AG08395 (cell line): ENCODE data around the gene WDR62.
"Not testable (repeated sequence)": the region's sequence is repeated elsewhere in the genome, so short reads cannot be mapped to it uniquely, and the experiment has no call there.

Source experiments
- DNase-seq: peaks from one replicate; pipeline ENCODE4 v3.0.0; 2012; ENCODE audit warnings: mixed read lengths, low spot score

WDR62 gene

DNA sequence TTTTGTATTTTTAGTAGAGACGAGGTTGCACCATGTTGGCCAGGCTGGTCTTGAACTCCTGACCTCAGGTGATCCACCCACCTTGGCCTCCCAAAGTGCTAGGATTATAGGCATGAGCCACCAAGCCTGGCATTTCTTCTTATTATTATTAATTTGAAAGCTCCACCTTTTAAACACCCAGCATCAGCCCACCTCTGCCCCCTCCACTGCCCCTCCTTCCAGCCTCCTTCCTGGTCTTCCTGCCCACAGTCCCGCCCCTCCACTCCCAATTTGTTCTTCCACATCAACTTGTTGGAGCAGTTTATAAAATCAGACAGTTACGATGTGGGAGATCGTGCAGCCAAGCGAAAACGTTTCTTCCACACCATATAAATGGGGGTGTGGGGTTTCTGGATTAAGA is 14.2 kb upstream of the WDR62 start:
- DNase-seq = no peak

DNA sequence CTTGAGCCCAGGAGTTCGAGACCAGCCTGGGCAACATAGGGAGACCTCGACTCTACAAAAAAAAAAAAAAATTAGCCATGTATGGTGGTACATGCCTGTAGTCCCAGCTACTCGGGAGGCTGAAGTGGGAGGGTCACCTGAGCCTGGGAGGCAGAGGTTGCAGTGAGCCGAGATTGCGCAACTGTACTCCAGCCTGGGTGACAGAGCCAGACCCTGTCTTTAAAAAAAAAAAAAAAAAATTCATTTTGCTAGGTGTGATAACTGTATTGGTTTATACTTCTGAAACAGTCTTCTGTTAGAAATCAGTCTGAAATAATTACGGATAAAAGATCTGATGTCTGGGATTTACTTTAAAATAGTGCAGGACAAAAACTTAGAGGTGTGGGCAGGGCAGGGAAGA is 13.6 kb upstream of the WDR62 start:
- DNase-seq = not testable (repeated sequence)

DNA sequence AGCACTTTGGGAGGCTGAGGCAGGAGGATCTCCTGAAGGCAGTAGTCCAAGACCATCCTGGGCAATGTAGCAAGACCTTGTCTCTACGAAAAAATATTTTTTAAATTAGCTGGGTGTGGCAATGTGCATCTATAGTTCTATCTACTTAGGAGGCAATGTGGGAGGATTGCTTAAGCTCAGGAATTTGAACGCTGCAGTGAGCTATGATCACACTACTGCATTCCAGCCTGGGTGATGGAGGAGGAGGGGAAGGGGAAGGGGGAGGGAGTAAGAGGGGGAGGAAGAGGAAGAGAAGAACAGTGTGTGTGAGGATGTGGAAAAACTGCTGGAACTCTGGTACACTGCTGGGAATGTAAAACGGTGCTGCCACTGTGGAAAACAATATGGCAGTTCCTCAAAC is 12.9 kb upstream of the WDR62 start:
- DNase-seq = peak; percentile 52

DNA sequence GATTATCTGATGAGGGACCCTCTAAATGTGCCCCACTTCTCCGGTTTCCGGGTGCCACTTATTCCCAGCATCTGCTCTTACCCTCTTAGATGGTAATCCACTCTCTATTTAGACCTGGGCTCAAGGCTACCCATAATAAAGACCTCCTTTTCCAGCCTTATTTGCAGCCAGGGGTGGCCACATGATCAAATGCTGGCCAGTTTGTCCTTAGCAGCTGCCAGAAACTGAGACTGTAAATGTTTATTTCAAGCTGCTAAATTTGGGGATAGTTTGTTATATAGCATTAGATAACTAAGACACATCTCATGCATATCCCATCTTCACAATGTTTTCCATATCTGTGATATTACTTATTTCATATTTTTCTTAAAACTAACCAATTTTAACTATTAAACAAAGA is 10.7 kb upstream of the WDR62 start:
- DNase-seq = no peak

DNA sequence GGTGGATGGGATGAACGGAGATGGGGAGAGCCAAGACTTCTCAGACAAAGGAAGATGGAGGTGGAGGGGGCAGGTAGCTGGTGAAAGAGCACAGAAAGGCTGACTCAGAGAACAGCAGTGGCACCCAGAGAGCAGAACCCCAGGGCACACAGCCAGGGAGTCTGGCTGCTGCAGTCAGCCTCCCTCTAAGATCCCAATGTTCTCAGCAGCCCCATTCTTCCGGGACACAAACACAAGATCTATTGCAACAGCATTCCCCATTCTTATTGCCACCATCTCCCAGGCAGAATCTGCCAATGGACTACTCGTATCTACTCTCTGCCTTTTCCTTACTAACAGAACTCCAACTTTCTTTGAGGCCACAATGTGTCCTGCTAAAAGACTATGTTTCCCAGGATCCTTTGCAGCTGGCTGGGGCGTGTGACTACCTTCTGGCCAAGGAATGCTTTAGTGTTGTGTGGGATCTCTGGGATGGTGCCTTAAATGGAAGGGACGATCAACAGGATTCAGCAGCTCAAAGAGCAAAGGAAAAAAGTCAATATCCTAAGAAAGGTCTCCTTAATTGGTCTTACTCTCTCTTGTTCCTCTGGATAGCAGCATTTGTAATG is 8.2 kb upstream of the WDR62 start:
- no peak for DNase-seq

DNA sequence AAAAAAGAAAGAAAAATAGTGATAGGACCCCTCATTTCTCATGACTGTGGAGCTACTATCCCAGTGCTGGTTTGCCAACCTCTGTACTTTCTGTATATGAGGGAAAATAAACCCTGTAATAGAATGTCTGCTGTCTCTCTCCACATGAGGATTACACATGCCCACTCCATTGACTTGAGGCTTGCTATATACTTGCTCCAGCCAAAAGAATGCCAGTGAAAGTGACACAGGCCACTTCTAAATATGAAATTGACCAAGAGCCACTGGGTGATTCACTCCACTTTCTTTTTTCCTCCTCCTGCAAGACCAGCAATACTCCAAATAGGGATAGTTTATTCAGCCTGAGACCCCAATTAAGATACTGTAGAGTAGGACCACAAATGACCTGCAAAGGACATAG is 6.9 kb upstream of the WDR62 start:
- DNase-seq = peak; percentile 7

DNA sequence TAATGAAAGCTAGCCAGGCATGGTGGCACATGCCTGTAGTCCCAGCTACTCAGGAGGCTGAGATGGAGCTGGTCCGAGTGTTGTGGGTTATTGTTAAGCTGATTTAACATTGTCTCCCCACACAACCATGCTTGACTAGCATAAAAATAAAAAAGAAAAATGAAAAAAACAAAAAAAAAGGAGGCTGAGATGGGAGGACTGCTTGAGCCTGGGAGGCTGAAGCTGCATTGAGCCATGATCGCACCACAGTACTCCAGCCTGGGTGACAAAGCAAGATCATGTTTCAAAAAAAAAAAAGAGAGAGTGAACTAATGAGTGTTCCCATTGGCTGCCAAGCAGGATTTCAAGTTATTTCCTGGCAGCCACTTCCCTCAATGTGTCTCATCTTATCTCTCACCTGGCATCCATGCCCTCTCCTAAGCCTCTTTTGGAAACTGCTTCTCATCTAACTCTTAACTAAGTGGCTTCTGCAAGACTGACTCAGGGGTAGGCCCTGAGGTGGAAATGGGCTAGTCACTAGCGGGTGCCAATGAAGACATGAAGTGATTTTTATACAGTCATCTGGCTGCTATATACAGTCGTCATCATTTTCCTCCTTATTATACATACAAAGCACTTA is 5.5 kb upstream of the WDR62 start:
- DNase-seq = no peak

DNA sequence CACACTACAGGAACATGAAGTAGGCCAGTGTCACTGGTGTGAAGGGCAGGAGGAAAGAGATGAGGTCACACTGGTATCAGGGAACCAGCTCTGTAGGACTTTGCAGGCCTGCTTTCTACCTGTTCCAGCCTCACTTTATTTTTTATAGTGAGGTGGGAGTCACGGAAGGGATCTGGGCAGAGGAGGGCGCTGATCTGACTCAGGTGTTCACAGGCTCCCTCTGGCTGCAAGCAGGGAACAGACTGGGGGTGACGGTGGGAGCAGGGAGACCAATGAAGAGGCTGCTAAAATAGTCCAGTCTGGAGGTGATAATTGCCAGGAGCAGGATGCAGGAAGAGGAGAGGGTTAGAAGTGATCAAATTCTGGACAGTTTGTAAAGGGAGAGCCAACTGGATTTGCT is 3.5 kb upstream of the WDR62 start:
- DNase-seq = no peak

DNA sequence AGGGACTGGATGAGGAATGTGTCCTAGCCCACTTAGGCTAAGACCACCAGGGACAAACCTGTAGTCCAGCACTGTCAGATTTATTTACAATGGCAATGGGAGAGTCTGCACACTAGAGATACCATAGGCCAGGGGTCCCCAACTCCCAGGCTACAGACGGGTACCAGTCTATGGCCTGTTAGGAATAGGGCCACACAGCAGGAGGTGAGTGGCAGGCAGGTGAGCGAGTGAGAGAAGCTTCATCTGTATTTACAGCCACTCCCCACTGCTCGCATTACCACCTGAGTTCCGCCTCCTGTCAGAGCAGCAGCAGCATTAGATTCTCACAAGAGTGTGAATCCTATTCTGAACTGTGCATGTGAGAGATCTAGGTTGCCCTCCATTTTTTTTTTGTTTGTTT is 3.1 kb upstream of the WDR62 start:
- no peak for DNase-seq

DNA sequence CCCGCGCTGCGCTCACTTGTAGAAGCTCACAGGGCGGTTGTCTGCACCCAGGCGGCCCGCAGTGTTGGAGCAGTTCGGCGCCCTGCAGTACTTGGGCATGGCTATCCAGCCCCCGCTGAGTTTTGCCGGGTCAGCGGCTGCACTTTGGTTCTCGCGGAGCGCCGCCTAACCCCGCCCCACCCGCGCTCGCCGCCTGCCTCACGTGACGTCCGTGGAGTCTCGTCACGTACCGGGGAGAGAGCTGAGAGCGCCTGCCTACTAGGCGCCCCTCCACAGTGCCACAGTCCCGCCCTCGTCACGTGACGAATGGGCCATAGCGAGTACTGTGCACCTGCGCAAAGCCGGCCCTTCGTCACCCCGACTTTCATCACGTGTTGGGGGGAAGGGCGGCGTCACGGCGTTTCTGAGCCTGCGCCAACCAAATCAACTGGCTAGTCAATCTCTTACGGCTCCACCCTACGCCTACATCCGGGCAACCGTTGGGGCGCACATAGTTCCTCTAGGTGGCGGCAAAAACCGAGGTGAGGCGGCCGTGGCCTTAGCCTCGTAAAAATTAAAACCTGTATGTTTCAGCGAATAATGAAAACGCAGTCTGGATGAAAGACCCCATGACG is 471 bp upstream of the WDR62 start, which contains the start of gene THAP8:
Gene THAP8, minus strand, starts transcription at position 167 of the 614 bp plus-strand sequence. Its CDS starts 68 bp downstream, at position 99.
- peak; percentile 100 for DNase-seq

DNA sequence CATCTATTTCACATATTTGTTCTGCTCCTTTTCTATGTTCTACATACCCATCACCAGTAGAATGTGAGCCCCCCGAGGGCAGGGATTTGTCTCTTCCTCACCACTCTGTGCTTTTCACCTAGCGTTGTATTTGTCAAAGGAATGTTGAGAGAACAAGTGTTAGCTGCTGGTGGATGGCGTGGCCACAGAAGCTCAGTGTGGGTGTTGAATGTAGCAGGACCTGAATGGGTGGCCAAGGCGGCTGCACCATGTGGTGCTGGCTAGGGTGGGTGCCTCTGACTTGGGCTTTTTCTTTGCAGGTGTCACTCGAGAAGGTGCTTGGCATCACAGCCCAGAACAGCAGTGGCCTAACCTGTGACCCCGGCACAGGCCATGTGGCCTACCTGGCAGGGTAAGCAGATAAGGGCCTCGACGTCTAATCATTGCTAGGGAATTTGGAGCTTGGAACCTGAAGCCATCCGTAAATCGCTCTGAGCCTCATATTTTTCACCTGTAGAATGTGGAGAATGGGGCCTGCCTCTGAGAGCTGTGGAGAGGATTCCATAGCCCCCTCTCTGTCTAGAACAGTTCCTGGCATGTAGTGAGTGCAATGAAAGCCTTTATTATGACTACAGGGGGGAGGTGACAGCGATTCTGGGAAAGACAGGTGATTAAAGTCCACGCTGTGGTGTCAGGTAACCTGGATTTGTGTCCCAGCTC is 3.9 kb downstream of the WDR62 start:
- DNase-seq = no peak

DNA sequence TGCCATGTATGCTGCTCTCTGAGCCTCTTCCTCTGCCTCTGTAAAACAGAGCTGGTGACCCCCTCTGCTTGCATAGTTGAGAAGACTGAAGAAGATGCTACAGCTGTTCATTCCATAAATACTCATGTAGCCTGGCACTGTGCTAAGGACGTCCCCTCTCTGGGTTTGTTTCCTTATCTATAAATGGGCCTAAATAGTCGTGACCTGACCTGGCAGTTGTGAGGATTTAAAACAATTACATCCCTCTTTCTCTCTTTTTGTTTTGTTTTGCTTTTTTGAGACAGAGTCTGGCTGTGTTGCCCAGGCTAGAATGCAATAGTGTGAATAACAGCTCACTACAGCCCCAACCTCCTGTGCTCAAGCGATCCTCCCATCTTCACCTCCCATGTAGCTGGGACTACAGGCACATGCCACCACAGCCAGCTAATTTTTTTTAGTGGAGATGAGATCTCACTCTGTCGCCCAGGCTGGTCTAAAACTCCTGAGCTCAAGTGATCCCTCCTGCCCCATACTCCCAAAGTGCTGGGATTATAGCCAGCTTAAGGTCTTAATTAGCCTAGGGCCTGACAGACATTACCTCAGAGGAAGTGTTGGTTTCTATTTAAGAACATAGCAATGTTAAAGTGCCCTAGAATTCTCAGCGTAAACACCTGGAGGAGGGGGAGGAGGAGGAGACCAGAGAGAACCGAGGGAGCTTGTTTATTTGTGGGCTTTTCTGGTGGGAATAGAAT is 4.6 kb downstream of the WDR62 start:
- DNase-seq = no peak

DNA sequence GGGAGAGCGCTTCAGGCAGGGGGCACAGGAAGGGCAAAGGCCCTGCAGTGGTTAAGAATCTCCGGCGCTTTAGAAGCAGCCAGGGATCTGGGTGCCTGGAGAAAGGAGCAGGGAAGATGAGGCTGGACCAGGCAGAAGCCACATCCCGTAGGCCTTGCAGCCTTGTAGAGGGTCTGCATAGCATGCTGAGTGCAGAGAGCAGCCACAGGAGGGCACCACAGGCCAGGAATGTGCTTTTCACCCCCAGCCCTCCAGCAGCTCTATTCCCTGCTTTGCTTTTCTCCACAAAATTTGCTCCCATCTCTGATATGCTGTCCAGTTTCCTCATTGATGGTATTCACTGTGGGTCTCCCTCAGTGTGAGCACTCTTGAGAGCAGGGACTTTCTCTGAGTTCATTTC is 5.7 kb downstream of the WDR62 start:
- DNase-seq = peak; percentile 69

DNA sequence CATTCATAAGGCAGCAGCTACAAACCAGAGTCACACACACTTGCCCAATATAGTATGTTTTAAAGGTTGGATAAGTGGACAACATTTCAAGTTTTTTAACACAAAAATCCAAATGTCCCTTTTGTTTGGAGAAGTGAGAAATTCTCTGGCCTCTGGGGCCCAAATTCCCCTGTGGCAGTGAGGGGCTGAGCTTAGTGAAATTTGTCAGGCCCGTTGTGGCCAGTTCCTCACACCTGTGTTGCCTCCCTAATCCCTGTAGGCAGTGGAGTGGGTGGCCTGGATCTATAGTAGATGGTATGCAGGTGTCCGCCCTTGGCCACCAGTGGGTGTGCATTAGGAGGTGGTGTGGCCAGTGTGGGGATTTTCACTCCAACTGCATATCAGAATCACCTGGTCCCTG is 6.7 kb downstream of the WDR62 start:
- no peak for DNase-seq

DNA sequence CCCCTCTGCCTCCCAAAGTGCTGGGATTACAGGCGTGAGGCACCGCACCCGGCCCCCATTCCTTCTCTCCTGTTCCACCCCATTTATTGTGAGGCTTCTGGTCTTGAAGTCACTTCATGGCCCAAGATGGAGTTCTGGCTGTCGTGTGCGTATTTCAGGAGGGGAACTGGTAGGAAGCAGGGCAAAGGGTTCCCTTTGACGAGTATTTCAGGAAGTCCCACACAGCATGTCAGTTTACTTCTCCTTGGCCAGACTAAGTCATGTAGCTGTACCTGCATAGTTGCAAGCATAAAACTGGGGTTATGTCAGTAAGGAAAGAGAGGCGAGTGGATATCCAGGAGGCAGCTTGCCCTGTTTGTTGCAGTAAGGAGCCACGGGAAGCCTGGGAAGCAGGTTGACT is 10.1 kb downstream of the WDR62 start:
- DNase-seq = no peak

DNA sequence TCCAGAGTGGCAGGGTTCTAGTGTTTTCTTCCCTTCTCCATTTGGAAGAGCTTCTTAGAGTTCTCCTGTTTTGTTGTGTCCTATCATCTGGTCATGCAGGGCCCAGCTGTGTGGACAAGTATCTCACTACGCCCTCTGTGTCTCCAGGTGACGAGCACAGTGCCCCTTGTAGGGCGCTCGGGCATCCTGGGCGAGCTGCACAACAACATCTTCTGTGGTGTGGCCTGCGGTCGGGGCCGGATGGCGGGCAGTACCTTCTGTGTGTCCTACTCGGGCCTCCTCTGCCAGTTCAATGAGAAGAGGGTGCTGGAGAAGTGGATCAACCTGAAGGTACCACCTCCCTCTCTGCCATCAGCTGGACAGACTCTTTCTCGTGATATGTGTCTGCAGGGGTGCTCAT is 13.0 kb downstream of the WDR62 start:
- DNase-seq = no peak

DNA sequence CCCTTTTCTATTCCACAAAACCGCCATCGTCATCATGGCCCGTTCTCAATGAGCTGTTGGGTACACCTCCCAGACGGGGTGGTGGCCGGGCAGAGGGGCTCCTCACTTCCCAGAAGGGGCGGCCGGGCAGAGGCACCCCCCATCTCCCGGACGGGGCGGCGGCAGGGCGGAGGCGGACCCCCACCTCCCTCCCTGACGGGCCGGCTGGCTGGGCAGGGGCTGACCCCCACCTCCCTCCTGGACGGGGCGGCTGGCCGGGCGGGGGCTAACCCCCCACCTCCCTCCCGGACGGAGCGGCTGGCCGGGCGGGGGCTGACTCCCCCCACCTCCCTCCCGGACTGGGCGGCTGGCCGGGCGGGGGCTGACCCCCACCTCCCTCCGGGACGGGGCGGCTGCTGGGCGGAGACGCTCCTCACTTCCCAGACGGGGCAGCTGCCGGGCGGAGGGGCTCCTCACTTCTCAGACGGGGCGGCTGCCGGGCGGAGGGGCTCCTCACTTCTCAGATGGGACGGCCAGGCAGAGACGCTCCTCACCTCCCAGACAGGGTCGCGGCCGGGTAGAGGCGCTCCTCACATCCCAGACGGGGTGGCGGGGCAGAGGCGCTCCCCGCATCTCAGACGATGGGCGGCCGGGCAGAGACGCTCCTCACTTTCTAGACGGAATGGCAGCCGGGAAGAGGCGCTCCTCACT is 14.3 kb downstream of the WDR62 start:
- DNase-seq = not testable (repeated sequence)

DNA sequence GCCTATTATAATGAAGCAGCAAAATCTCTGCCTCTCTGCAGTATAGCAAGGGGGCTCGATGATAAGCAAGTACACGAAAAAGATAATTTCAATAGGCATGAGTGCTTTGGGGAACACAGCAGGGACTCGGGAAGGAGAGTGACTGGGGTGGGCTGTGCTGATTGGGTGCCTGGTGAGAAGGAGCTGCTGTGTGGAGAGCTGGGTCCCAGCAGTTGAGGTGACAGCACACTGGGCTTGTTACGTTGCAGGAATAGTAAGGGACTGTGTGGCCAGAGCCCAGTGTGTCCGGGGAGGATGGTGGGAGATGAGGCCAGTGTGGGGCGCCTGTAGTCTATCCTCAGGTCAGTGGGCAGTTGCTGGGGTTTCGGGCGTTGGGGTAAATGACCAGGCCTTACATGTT is 17.4 kb downstream of the WDR62 start:
- DNase-seq = no peak

DNA sequence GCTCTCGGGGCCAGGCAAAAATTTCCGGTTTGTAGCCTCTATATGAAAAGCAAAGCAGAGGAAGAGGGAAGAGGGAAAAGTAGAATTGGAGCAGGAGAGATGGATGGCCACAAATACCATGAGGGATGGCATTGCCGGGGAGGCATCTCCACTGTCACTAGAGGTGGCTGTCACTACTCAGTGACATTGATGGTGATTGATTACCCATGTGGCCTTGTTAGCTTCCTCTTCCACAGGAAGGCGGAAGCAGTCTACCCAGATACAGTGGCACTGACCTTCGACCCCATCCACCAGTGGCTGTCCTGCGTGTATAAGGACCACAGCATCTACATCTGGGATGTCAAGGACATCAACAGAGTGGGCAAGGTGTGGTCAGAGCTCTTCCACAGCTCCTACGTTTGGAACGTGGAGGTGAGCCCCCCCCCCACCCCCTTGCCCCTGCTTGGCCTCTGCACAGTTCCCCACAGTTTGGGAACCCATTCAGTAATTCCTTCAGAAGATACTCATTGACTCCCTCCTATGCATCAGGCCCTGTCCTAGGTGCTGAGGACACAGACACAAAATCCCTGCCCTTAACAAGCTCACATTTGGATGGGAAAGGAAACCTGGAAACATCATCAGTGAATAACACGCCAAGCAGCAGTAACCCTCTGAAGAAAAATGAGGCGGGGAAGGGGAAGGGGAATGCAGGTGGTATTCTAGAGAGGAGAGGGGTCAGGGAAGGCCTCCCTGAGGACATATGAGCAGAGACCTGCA is 18.6 kb downstream of the WDR62 start:
- DNase-seq = no peak

DNA sequence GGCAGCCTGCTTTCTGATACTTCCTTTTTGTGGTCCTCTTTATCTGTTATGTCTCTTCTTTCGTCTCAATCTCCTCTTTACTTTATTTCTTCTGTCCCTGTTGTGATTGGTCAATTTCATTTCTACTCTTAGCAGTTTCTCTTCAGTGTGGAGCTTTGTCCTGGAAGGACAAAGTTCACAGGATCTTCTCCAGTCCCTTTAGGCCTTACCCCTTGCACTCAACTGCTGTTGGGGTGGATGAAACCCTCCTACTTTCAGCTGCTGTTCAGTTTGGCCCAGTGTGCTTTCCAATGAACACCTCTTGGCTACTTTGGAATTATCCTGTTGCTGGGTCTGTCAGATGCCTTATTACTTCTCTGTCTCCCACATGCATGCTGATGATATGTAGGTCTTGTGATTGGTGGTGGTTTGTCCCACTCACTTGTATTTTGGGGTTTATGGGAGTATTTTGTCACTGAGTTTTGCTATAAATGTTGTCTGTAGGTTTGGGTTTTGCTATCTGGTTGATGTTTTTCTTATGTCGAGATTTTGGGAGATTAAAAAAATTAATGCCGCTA is 24.8 kb downstream of the WDR62 start:
- no peak for DNase-seq

DNA sequence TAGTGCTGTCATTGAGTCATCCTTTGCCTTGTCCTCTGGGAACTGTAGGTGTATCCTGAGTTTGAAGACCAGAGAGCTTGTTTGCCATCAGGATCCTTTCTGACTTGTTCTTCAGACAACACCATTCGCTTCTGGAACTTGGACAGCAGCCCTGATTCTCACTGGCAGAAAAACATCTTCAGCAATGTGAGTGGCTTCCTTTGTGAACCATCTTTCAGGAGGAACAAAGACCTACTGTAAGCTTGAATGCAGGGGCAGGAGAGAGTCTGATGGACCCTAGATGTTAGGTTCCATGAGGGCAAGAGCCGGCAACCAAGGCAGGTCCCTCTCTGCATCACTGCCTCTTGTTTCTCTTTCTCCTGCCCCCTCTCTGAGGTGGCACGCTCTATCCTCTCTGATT is 26.7 kb downstream of the WDR62 start:
- no peak for DNase-seq
